IMR-90 (cell line): ENCODE data around the gene GABBR2. TPM values are rescaled to one million over a fixed set of nuclear protein-coding genes. Genes with fewer than 3 reads are reported as not detected.
A peak's percentile ranks its signal among the peaks of the same experiment; 100 is the strongest.

Source experiments
- ATAC-seq: fragments of 200-7000 bp; cut with Tn5 transposase; 2 replicates; pipeline ENCODE4 v1.9.1; 2020; ENCODE audit warnings: low read depth, mild to moderate bottlenecking, moderate library complexity
- BruUV-seq: library from RNA; stranded (reverse); fragments of 400-500 nt; replicated peaks from 2 replicates; lab custom pipeline; 2021; lab: Mats Ljungman, UMichigan
- CTCF ChIA-PET: fragments of 300-600 bp; formaldehyde crosslinking; extraction: SDS; loops from one replicate; lab custom pipeline; 2021; ENCODE audit warnings: antibody characterized with exemption; lab: Yijun Ruan, JAX
- POLR2A ChIA-PET: fragments of 300-600 bp; sonication (Branson Sonifier 250); formaldehyde crosslinking; loops from one replicate; lab custom pipeline; 2022; ENCODE audit warnings: antibody characterized with exemption; ENCODE audit not compliant: unreplicated experiment; lab: Charles Lee
- DNase-seq: peaks from one replicate; pipeline ENCODE4 v3.0.0; 2013
- H2AFZ ChIP-seq: replicated peaks from 2 replicates; pipeline ENCODE3; 2013; ENCODE audit warnings: low read length, mild to moderate bottlenecking; ENCODE audit not compliant: poor library complexity
- H2AK5ac ChIP-seq: 2 replicates; pipeline ENCODE4 v1.6.1; 2013; ENCODE audit warnings: low read depth, low read length, inconsistent platforms
- H2AK9ac ChIP-seq: replicated peaks from 2 replicates; pipeline ENCODE3; 2013; ENCODE audit warnings: mild to moderate bottlenecking, low read depth, low read length, moderate library complexity; ENCODE audit not compliant: poor library complexity
- H2BK120ac ChIP-seq: 2 replicates; pipeline ENCODE4 v1.6.1; 2013; ENCODE audit warnings: low read depth, low read length, inconsistent platforms
- H2BK15ac ChIP-seq: 3 replicates; pipeline ENCODE4 v1.6.1; 2013; ENCODE audit warnings: low read depth, low read length, inconsistent platforms
- H2BK20ac ChIP-seq: 2 replicates; pipeline ENCODE4 v1.6.1; 2013; ENCODE audit warnings: low read depth, mild to moderate bottlenecking, inconsistent platforms, low read length, moderate library complexity
- H2BK5ac ChIP-seq: 2 replicates; pipeline ENCODE4 v1.6.1; 2013; ENCODE audit warnings: mild to moderate bottlenecking, low read depth, low read length, inconsistent platforms; ENCODE audit not compliant: poor library complexity, severe bottlenecking
- H3K14ac ChIP-seq: replicated peaks from 2 replicates; pipeline ENCODE4 v1.6.1; 2013; ENCODE audit warnings: low read depth, low read length, inconsistent platforms
- H3K18ac ChIP-seq: 2 replicates; pipeline ENCODE4 v1.6.1; 2013; ENCODE audit warnings: low read depth, low read length, control low read depth
- H3K23ac ChIP-seq: 2 replicates; pipeline ENCODE4 v1.6.1; 2013; ENCODE audit warnings: low read depth, low read length, inconsistent platforms
- H3K27ac ChIP-seq: 2 replicates; pipeline ENCODE4 v1.5.1; 2013; ENCODE audit warnings: mild to moderate bottlenecking, control low read depth, low read length; ENCODE audit not compliant: insufficient read depth
- H3K27me3 ChIP-seq: 2 replicates; pipeline ENCODE4 v1.6.1; 2013; ENCODE audit warnings: low read length; ENCODE audit not compliant: control insufficient read depth, insufficient read depth
- H3K36me3 ChIP-seq: 2 replicates; pipeline ENCODE4 v1.6.1; 2013; ENCODE audit warnings: low read length, mixed read lengths; ENCODE audit not compliant: control insufficient read depth, insufficient read depth
- H3K4ac ChIP-seq: 2 replicates; pipeline ENCODE4 v1.6.1; 2013; ENCODE audit warnings: low read depth, low read length, inconsistent platforms
- H3K4me1 ChIP-seq: 2 replicates; pipeline ENCODE4 v1.6.1; 2013; ENCODE audit warnings: low read length, mixed read lengths; ENCODE audit not compliant: control insufficient read depth, insufficient read depth
- H3K4me2 ChIP-seq: 2 replicates; pipeline ENCODE4 v1.6.1; 2013; ENCODE audit warnings: low read depth, mild to moderate bottlenecking, control low read depth, low read length, moderate library complexity
- H3K4me3 ChIP-seq: 2 replicates; pipeline ENCODE4 v1.5.1; 2013; ENCODE audit warnings: low read depth, mild to moderate bottlenecking, control low read depth, low read length, moderate library complexity; ENCODE audit not compliant: insufficient read depth
- H3K56ac ChIP-seq: 2 replicates; pipeline ENCODE4 v1.6.1; 2013; ENCODE audit warnings: low read length, inconsistent platforms; ENCODE audit not compliant: insufficient read depth; ENCODE audit errors: extremely low read depth
- H3K79me1 ChIP-seq, 2 experiments: 2 replicates each; pipeline ENCODE4 v1.6.1; 2013; ENCODE audit warnings: low read length in 2 of 2, inconsistent platforms in 1 of 2, low read depth in 1 of 2
- H3K9ac ChIP-seq: 2 replicates; pipeline ENCODE4 v1.6.1; 2013; ENCODE audit warnings: low read depth, low read length, control low read depth
- H3K9me1 ChIP-seq: 2 replicates; pipeline ENCODE4 v1.6.1; 2013; ENCODE audit warnings: low read length, inconsistent platforms; ENCODE audit not compliant: insufficient read depth
- H3K9me3 ChIP-seq: 2 replicates; pipeline ENCODE4 v1.6.1; 2013; ENCODE audit warnings: low read length; ENCODE audit not compliant: control insufficient read depth, insufficient read depth
- H4K20me1 ChIP-seq: 2 replicates; pipeline ENCODE4 v1.6.1; 2013; ENCODE audit warnings: low read length, inconsistent platforms; ENCODE audit not compliant: insufficient read depth
- H4K5ac ChIP-seq: 2 replicates; pipeline ENCODE4 v1.6.1; 2013; ENCODE audit warnings: mild to moderate bottlenecking, low read depth, low read length, control low read depth
- H4K8ac ChIP-seq, 2 experiments: 2 replicates each; pipeline ENCODE4 v1.6.1; 2013; ENCODE audit warnings: low read depth in 2 of 2, low read length in 2 of 2, control low read depth in 1 of 2, inconsistent platforms in 1 of 2
- H4K91ac ChIP-seq: 2 replicates; pipeline ENCODE4 v1.6.1; 2013; ENCODE audit warnings: low read depth, low read length, inconsistent platforms; ENCODE audit not compliant: insufficient read depth
- CHD1 ChIP-seq: IDR thresholded peaks from 2 replicates; pipeline ENCODE4 v1.6.1; 2012; ENCODE audit warnings: low read depth, low read length, improper control_type of control experiment
- CTCF ChIP-seq: conservative IDR thresholded peaks from 2 replicates; pipeline ENCODE4 v1.5.1; 2012; ENCODE audit warnings: mild to moderate bottlenecking, low read depth, low read length, improper control_type of control experiment
- ELK1 ChIP-seq: fragments of 150-350 bp; IDR thresholded peaks from 2 replicates; pipeline ENCODE4 v1.6.1; 2016; ENCODE audit warnings: low read depth, mild to moderate bottlenecking, low read length, moderate library complexity, borderline replicate concordance
- FOS ChIP-seq: fragments of 150-350 bp; IDR thresholded peaks from 2 replicates; pipeline ENCODE4 v1.6.1; 2016; ENCODE audit warnings: low read depth, low read length
- MAZ ChIP-seq: IDR thresholded peaks from 2 replicates; pipeline ENCODE4 v1.6.1; 2012; ENCODE audit warnings: low read depth, mild to moderate bottlenecking, low read length, improper control_type of control experiment, moderate library complexity, borderline replicate concordance
- RAD21 ChIP-seq: IDR thresholded peaks from 2 replicates; pipeline ENCODE4 v1.6.1; 2012; ENCODE audit warnings: low read length, improper control_type of control experiment
- RCOR1 ChIP-seq: IDR thresholded peaks from 2 replicates; pipeline ENCODE4 v1.6.1; 2012; ENCODE audit warnings: mild to moderate bottlenecking, low read length, improper control_type of control experiment; ENCODE audit not compliant: insufficient replicate concordance
- RFX5 ChIP-seq: IDR thresholded peaks from 2 replicates; pipeline ENCODE4 v1.8.0; 2012; ENCODE audit warnings: low read depth, mild to moderate bottlenecking, low read length, moderate library complexity
- USF2 ChIP-seq: fragments of 150-350 bp; IDR thresholded peaks from 2 replicates; pipeline ENCODE4 v1.6.1; 2017; ENCODE audit warnings: mild to moderate bottlenecking, antibody characterized with exemption, low read length, low read depth
- WGBS, 2 experiments: methylation state at CpG; one replicate each; pipeline versions ENCODE4 v1.1.5 to v1.1.7; 2013; ENCODE audit warnings: missing lambda C conversion rate in 2 of 2; ENCODE audit not compliant: insufficient read length in 1 of 2; ENCODE audit errors: extremely low coverage in 2 of 2; 5-methylcytosine and 5-hydroxymethylcytosine counted together
- dilution Hi-C: fragments of 300-500 bp; cut with HindIII; formaldehyde crosslinking; loops from one replicate; pipeline ENCODE4 v1.14.3; 2018; ENCODE audit warnings: low sequenced_read_pairs; ENCODE audit not compliant: unreplicated experiment
- in situ Hi-C: fragments of 300-500 bp; cut with MboI; formaldehyde crosslinking; loops from 3 replicates; pipeline ENCODE4 v1.14.3; 2019; ENCODE audit warnings: low sequenced_read_pairs, inconsistent platforms, mixed read lengths
- intact Hi-C: fragments of 100-400 bp; cut with micrococcal nuclease; formaldehyde crosslinking; loops from 2 replicates; pipeline ENCODE4 v1.10.0; 2022
- polyA plus RNA-seq, 3 experiments: library from polyadenylated mRNA; depleted of rRNA; stranded (reverse); fragments of >200 nt; gene quantifications; 2 replicates each; pipeline ENCODE4 v1.2.3, GENCODE V29; 2012; ENCODE audit warnings: low replicate concordance in 1 of 3
- total RNA-seq: library from RNA; depleted of rRNA; stranded (reverse); fragments of >200 nt; gene quantifications from 2 replicates; pipeline ENCODE4 v1.2.3, GENCODE V29; 2012

GABBR2 gene
- total and polyA plus RNA-seq, 2 of the 4 experiments (the other 2 are of a cell fraction), result 14.2 to 20.3 TPM

- TF ChIP-seq CTCF, result no peak
Measured at GRCh38 chr9:98743818-98744611, 35.3 kb upstream of the GABBR2 start (continued).

GRCh38 chr9:98743329-98743728, 34.6 kb upstream of the GABBR2 start:
- intact Hi-C loops, result no loop called here
- no peak overlapping the region for H2BK5ac ChIP-seq
- H3K36me3 ChIP-seq, result peaks cover 15% of the 10 kb centered on the region
- H3K18ac ChIP-seq, result no peak overlapping the region
- 0 out of 2 replicates have a peak overlapping the region, but pooled peaks have one; percentile 5 for H2AK5ac ChIP-seq
- in situ Hi-C loops, result no loop called here
- WGBS, 2 experiments, result 100% methylated on average over 1 of the region's 2 CpGs; no CpG with 5 or more reads in 1 of the 2 experiments
- ChIA-PET POLR2A (no interaction called here), CTCF (interaction anchor here (0.8 kb wide), 1 partner anchor 12 kb away, joined by 3 read pairs; no protein-coding TSS in a partner anchor)
- BruUV-seq, result no TSS peak
- no peak overlapping the region for H4K5ac ChIP-seq
- H3K4me3 ChIP-seq, result no peak overlapping the region
- no peak overlapping the region for H2AK9ac ChIP-seq
- no peak overlapping the region; the same call in 1 of the 2 replicates for H2BK120ac ChIP-seq
- no peak overlapping the region for H3K56ac ChIP-seq
- 0 out of 2 replicates have a peak overlapping the region, but pooled peaks have one; percentile 16 for H3K14ac ChIP-seq
- no peak for ATAC-seq
- H3K9me1 ChIP-seq, result peaks cover 25% of the 10 kb centered on the region
- peak overlapping the region in 1 of 2 experiments; percentile 4; a peak in 1 of 4 replicates for H4K8ac ChIP-seq
- peaks cover 12% of the 10 kb centered on the region for H3K4me1 ChIP-seq
- no peaks in the 10 kb centered on the region for H3K27me3 ChIP-seq
- H4K91ac ChIP-seq, result peak overlapping the region; percentile 21; the same call in 1 of the 2 replicates
- no peak overlapping the region for H2AFZ ChIP-seq
- dilution Hi-C loops, result no loop called here
- H2BK20ac ChIP-seq, result no peak overlapping the region
- no peak overlapping the region for H3K9ac ChIP-seq
- H3K9me3 ChIP-seq, result no peaks in the 10 kb centered on the region
- no peak overlapping the region for H3K27ac ChIP-seq
- peaks cover 4 to 9% of the 10 kb centered on the region in 2 experiments; a peak in 2 of 4 replicates for H3K79me1 ChIP-seq
- no peak overlapping the region for H3K4me2 ChIP-seq
- no peak overlapping the region for H3K23ac ChIP-seq
- H4K20me1 ChIP-seq, result no peaks in the 10 kb centered on the region
- peak overlapping the region; percentile 29; the same call in 1 of the 3 replicates for H2BK15ac ChIP-seq
- H3K4ac ChIP-seq, result peak overlapping the region; percentile 36; the same call in 1 of the 2 replicates
- no peak for DNase-seq
- TF ChIP-seq MAZ (no peak), FOS (no peak), RCOR1 (no peak), RAD21 (no peak), USF2 (no peak), ELK1 (no peak), RFX5 (no peak), CHD1 (no peak)
